HG03432 (cell line): ENCODE measurements around the gene CNST.
"Not testable (repeated sequence)": the region's sequence is repeated elsewhere in the genome, so short reads cannot be mapped to it uniquely, and the experiment has no call there.

ENCODE experiments used
- ATAC-seq: cut with Tn5 transposase; IDR thresholded peaks from one replicate; pipeline ENCODE4 v1.9.1; 2021; ENCODE audit warnings: mild to moderate bottlenecking, moderate library complexity; ENCODE audit not compliant: unreplicated experiment

Gene CNST

GRCh38 chr1:246667773-246668172 is 101.5 kb downstream of the CNST start:
- no peak for ATAC-seq

DNA sequence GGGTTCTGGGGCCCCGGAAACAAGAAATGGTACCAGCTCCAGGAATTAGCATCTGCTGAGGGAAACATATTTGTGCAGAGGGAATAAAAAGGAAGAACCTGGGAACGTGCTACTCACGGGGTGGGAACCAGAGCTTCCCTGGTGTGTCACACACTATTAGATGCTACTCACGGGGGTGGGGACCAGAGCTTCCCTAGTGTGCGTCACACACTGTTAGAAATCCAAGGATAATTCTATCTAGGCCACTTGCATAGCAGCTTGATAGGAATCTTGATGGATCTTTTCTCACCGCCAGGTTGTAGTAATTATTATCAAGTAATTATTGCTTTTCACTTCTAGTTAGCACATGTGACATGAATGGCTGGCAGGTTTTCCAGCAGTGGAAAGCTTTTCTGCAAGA is 103.4 kb downstream of the CNST start:
- no peak for ATAC-seq

DNA sequence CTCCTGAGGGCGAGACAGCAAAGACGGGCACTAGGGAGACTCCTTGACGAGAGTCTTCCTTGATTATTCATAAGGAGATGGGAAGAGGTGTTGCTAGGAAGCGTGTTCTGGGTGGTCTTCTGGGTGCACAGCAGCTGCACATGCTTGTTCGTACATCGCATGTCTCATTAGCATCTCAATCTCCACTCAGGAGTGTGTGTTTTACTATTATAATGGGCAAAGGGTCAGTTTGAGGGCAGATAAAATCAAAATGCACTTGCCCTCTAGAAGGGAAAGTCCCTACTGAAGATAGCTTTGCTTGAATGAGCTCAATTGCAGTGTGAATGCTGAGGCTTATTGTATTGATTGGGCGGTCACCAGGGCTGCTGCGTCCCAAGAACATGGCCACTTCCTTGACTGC is 107.8 kb downstream of the CNST start:
- no peak for ATAC-seq

GRCh38 chr1:246677842-246678241 is 111.6 kb downstream of the CNST start:
- ATAC-seq = no peak

DNA sequence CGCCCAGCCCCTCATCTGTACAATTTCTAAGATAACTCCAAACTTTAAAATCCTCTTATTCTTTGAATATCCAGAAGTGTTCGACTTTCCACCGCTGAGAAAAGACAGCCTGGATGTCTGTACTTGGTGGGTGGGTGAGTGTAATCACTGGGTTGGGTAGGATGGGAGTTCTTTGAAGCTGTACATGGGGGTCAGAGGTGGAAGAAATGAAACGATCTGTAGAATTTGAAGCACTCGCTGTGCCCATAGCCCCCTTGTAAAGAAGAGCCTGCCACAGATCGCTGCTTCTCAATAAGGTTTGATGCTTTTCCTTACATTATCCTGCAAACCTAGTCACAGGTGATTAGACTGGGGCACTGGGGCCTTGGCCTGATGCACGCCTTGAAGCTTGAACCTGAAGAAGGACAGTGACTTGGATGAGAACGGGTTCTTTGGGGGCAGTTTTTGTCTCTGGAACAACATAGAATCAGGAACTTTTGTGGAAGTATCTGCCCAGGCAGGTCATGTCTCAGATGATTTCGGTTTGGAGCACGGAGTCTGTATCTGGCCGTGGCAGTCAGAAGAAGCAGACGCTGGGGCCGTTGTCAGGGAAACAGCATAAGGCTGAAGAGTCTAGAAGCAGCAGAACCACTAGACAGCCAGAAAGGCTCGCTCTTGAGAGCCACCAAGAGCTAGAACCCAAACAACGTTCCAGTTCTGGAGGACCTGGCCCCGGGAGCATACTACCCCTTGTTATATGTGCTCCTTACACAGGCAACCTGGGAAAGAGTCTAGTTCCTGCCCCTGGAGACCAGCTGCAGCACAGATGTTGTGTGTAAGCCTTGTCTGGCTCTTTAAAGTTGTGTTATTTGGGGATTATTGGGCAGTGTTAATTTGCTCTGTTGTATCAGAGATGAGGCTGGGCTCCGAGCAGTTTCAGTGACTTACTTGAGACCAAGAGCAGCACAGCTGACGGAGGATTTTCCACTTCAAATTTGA is 112.8 kb downstream of the CNST start:
- ATAC-seq = no peak

DNA sequence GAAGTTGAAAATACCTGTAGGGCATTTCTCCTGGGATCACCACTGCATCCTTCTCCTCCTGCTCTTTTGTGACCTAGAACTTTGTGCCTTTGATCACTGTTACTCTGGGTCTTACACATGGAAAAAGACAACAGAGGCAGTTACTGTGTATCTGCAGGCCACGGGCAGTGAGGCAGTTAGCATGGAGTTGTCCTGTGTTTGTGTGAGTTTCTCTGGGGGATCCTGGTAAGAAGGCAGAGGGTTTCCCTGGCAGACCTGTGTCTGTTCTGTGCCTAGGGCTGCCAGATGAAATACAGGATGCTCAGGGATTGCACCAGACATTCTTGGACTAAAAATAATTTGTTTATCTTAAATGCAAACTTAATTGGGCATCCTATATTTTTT is 113.5 kb downstream of the CNST start:
- no peak for ATAC-seq

GRCh38 chr1:246680190-246680589 is 113.9 kb downstream of the CNST start:
- ATAC-seq = no peak

DNA sequence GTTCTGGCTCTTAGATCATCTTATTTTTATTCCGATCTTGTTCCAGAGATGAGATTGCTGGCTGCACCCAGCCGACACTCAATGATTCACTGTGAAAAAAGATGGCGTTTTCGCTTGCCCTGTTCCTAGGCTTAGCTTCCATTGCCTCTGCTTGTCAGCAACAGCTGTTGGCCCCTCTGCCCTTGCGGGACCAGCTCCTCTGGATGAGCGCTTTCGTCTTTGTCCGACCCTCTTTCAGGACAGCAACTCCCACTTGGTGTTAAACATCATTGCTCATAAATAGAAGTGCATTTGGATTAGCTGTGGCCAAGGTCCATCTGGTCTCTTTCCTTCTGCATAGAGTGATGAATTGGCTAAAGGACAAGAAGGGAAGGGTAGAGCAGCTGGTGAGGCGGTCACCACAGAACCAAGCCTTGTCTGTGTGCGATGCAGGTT is 114.5 kb downstream of the CNST start:
- ATAC-seq = no peak

DNA sequence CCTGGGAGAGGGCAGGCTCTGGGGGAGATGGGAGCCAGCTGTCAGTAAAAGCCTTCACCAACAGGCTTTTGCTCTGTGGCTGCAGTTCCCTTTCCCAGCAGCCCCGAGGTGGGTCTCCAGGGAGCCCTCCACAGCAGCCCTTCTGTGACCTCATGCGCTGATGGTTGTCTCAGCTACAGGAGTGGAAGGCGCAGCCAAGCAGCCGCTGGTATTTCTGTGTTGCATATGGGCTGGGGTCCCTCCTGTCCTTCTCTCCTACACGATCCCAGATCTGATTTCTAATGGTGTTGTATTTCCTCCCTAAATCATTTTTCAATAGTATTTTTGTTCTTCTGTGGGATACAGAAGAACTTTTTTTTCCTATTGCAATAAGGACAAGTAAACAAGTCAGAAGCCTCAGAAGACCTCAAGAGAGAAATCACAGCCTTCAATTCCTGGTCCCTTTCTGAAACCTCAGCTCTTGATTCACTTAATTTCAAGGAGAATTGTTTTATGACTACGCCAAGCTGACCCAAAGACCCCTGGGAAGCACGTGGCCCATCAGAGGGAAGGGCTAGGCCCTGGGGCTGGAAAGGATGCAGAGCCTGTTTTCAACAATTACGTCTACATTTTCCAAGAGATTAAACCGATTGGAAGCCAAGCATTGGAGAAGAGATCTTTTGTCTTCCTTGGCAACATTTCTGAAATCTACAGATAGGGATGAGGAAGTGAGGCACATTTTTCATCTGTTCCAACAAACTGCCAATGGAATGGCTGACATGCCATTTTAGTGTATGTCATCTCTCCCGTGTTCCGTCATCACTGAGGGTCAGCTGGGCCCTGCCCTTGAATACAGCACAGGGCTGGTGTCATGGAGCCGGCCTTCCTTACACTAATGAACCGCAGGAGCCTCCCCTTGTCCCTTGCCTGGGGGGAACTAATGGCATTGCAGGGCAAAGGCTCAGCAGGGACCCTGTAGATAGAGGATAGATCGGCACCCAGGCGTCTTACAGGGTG is 115.9 kb downstream of the CNST start:
- peak; percentile 60 for ATAC-seq

- no peak for ATAC-seq
These were observed 117.3 kb downstream of the CNST start for GRCh38 chr1:246683521-246683920.

- no peak for ATAC-seq
These were observed 120.7 kb downstream of the CNST start for GRCh38 chr1:246687002-246687401.

DNA sequence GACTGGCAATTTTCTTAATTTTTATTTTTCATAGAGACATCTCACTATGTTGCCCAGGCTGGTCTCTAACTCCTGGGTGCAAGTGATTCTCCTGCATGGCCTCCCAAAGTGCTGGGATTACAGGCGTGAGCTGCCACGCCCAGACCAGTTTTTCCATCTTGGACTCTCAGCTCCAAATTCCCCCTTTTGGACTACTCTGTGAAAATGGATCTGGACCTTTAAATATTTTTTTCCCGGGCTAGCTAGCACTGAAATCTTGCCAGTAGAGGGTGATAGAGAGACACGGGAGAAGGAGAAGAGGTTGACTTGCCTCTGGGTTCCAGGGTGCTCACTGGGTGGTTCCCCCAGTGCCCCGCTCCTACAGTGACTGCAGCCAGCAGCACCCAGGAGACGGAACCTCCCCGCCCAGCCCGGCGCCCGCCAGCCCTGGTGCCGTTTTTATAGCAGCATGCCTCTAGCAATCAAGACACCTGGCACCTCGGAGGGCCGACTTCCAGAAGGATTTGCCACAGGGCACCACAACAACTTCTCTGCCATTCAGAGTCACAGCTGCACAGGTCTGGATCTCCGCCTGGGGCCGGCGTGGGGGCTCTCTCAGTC is 123.3 kb downstream of the CNST start:
- peak; percentile 100 for ATAC-seq

DNA sequence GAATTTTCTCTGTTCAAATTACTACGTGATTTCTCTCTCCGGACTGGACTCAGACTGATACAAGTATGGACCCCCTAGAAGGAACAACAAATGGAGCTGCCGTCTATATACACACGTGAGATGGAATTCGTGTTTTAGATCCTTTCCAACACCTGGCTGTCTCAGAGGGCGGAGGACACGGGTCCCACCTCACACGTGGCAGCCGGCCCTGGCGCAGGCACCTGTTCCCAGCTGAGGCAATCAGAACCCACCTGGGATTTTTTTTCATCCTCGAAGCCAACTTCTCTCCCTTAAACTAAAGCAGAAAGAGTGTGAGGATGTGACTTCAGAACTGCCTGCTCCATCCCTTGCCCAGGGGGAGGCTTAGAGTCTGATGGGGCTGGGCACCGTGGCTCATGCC is 123.8 kb downstream of the CNST start:
- no peak for ATAC-seq

- no peak for ATAC-seq
These were observed 125.6 kb downstream of the CNST start for GRCh38 chr1:246691622-246692495.

DNA sequence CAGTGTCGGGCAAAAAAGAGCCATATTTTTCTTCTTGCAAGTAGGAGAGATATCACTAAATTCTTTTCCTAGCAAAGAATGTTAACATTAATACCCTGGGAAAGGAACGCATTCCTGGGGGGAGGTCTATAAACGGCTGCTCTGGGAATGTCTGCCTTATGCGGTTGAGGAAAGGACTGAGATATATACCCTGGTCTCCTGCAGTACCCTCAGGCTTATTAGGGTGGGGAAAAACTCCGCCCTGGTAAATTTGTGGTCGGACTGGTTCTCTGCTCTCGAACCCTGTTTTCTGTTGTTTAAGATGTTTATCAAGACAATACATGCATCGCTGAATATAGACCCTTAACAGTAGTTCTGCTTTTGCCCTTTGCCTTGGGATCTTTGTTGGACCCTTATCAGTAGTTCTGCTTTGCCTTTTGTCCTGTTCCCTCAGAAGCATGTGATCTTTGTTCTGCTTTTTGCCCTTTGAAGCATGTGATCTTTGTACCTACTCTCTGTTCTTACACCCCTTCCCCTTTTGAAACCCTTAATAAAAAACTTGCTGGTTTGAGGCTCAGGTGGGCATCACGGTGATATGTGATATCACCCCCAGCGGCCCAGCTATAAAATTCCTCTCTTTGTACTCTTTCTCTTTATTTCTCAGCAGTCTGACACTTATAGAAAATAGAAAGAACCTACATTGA is 128.1 kb downstream of the CNST start:
- not testable (repeated sequence) for ATAC-seq

- no peak for ATAC-seq
These were observed 128.9 kb downstream of the CNST start for GRCh38 chr1:246695136-246695535.

DNA sequence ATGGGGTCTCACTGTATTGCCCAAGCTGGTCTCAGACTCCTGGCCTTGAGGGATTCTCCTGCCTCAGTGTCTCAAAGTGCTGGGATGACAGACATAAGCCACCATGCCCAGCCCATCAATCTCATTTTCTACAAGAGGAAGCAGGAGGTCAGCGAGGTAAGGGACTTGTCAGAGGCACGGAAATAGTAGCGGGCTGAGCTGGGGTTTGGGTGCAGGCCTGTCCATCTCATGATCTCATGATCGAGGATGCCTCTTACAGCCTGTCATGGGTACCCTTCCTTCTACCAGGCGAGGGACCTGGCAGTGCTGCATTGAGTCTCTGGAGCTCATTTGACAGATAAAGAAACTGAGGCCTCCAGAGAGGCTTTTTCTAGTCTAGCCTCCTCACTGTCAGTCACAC is 129.4 kb downstream of the CNST start:
- no peak for ATAC-seq

DNA sequence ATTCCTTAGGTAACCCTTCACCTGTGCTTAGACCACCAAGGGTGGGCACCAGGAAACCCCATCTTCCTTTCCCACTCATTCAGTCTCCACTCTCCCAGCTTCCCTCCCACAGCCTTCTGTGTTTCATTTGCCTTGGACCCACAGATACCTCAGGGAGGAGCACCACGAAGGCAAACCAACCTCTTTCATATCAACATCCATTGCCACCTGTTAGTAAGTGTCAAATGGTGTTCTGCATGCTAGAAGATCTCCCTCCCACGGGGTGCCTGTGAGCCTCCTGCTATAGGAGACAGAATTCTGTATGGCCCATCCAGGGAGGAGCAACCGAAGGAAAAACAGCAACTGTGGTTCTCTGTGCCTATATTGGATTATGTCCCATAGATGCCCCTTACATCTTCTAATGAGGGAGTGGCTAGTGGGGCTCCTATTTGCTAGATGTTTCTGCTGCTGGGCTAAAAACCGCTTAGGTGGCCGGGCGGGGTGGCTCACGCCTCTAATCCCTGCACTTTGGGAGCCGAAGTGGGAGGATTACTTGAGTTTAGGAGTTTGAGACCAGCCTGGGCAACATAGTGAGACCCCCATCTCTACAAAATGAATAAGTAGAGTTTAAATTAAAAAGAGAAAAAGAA is 132.3 kb downstream of the CNST start:
- no peak for ATAC-seq

GRCh38 chr1:246699095-246699735 is 133.0 kb downstream of the CNST start:
- ATAC-seq = peak; percentile 93
